Lower lobe of right lung (tissue), 2 donors: ENCODE data around the gene TRAM2. TPM values are rescaled to one million over a fixed set of nuclear protein-coding genes. Genes with fewer than 3 reads are reported as not detected.

Experiments
- ATAC-seq, 2 donors: fragments of 200-7000 bp; cut with Tn5 transposase; one replicate each; pipeline ENCODE4 v1.9.1; 2020 to 2022; ENCODE audit warnings: mild to moderate bottlenecking in 2 of 2, moderate library complexity in 2 of 2
- DNase-seq: peaks from one replicate; pipeline ENCODE4 v3.0.0-alpha.2; 2020
- H3K27ac ChIP-seq: fragments of 200-600 bp; one replicate; pipeline ENCODE4 v1.8.0; 2022
- H3K27me3 ChIP-seq: fragments of 200-600 bp; one replicate; pipeline ENCODE4 v1.8.0; 2022; ENCODE audit warnings: low read depth
- H3K36me3 ChIP-seq: fragments of 200-600 bp; one replicate; pipeline ENCODE4 v1.8.0; 2022; ENCODE audit warnings: mild to moderate bottlenecking
- H3K4me1 ChIP-seq: fragments of 200-600 bp; one replicate; pipeline ENCODE4 v1.8.0; 2022
- H3K4me3 ChIP-seq: fragments of 200-600 bp; one replicate; pipeline ENCODE4 v1.8.0; 2022; ENCODE audit warnings: mild to moderate bottlenecking
- H3K9me3 ChIP-seq: fragments of 200-600 bp; one replicate; pipeline ENCODE4 v1.8.0; 2022
- intact Hi-C: fragments of 100-400 bp; cut with DNase I; formaldehyde crosslinking; loops from one replicate; pipeline ENCODE4 v1.11.0; 2022
- total RNA-seq: library from RNA; stranded (reverse); fragmentation: NEBNext Ultra II Directional; extraction: Animal tissue kit (Norgen Biotek cat#: 25700); gene quantifications from one replicate; pipeline ENCODE4 v1.2.1, GENCODE V29; 2021
- TF ChIP-seq, protein P1 (sequence below): fragments of 200-600 bp; IDR thresholded peaks from one replicate; pipeline ENCODE4 v1.8.0; 2022; ENCODE audit warnings: antibody characterized with exemption, mild to moderate bottlenecking
- donor health status: DM: no; HTN: yes; CAD: no; lungs with severe emphysema.

The TRAM2 gene
- total RNA-seq, 1 donor from 2014 or later: 21.9 TPM

DNA sequence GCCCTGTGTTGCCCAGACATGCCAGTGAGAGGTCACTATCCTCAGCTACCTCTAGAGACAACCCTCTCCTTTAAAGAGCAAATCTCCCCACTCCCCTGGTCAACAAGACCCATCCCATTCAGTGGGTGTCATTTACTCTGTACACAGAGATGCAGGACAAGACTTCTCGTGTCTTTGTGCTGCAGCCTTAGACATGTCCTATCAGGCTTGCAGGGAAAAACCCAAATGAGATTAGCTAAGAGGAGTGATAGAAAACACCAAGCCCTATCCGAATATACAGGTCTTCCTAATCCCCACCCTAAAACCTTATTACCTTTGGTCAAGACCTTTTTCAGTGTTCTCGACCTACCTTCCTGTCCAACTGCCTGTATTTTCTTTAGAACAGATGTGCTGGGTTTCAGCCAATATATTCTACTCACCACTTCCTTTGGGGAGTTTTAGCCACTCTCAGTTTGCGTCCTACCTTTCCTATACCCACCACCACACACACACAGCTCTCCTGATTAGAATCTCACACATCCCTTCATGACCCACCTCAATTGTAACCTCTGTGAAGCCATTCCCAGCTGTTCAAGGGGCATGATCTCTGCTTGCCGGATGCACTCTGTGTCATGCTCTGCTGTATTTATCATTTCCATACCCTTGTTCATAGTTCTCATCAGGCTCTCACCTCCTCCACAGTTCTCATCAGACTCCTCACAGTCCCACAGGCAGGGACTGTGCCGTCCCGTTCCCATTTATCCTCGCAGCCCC is 39.7 kb downstream of the TRAM2 start:
- Histone ChIP-seq H3K4me3 (no peak overlapping the region), H3K9me3 (no peaks in the 10 kb centered on the region), H3K27me3 (no peaks in the 10 kb centered on the region), H3K27ac (no peak overlapping the region), H3K4me1 (peaks cover 32% of the 10 kb centered on the region), H3K36me3 (peaks cover 10% of the 10 kb centered on the region)
- DNase-seq: no peak
- TF ChIP-seq, protein P1, sequence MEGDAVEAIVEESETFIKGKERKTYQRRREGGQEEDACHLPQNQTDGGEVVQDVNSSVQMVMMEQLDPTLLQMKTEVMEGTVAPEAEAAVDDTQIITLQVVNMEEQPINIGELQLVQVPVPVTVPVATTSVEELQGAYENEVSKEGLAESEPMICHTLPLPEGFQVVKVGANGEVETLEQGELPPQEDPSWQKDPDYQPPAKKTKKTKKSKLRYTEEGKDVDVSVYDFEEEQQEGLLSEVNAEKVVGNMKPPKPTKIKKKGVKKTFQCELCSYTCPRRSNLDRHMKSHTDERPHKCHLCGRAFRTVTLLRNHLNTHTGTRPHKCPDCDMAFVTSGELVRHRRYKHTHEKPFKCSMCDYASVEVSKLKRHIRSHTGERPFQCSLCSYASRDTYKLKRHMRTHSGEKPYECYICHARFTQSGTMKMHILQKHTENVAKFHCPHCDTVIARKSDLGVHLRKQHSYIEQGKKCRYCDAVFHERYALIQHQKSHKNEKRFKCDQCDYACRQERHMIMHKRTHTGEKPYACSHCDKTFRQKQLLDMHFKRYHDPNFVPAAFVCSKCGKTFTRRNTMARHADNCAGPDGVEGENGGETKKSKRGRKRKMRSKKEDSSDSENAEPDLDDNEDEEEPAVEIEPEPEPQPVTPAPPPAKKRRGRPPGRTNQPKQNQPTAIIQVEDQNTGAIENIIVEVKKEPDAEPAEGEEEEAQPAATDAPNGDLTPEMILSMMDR: no peak
- intact Hi-C loops: no loop called here
- peak in 1 of 2 donors; percentile 8 for ATAC-seq

DNA sequence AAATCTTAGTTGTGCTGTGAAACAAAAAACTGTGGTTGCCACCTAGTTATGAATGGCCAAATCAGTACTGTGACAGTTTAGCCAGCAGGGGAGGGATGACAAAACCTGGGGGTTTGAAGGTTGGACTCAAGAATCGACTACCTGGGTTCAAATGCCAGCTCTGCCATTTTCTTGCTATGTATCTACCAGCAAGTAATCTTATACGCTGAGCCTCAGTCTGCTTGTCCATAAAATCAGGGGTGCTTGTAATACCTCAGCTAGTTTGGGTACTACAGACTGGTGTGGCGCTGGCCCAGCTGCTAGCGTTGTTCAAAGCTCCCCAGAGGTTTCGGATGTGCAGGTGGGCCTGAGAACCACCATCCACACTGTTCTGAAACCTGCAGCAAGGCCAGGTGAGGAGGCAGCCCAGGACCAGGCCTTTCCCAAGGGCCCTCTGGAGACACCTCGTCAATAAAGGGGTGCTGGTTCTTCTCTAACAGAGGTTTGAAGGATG is 40.4 kb downstream of the TRAM2 start:
- Histone ChIP-seq H3K4me1 (peaks cover 36% of the 10 kb centered on the region), H3K36me3 (peaks cover 10% of the 10 kb centered on the region), H3K4me3 (no peak overlapping the region), H3K27ac (no peak overlapping the region), H3K9me3 (no peaks in the 10 kb centered on the region), H3K27me3 (no peaks in the 10 kb centered on the region)
- peak in 1 of 2 donors; percentile 20 for ATAC-seq
- intact Hi-C loops: no loop called here
- TF ChIP-seq, protein P1: no peak
- DNase-seq: no peak

DNA sequence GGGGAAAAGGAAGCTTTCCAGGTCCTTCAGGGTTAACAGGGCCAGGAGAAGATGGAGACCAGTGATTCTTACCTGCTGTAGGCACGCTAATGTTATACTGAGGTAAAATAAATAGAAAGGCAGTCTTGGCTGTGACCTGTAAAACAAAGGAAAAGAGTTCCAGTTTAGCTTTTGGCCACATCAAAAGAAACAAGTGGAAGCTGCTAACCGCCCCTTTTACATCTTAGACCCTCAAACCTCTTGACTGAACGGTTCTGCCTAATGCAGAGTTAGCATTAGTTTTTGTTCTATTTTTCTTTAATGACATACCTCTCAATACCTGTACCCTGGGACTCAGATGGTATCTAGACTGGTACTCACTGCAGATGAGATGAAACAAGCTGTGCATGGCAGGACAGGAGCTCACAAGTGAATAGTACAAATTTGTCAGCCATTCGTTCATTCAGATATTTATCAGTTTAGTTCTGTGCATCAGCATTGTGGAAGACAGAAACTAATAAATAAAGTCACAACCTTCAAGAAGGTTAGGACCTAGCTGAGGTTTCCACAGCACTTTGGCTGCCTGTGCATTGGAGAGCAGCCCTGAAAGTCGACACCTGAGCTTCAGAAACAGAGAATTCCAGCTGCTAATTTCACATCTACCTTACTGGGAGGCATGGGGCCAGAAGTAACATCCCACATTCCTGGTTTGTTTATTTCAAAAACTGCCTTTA is 41.0 kb downstream of the TRAM2 start:
- no peak for DNase-seq
- intact Hi-C loops: no loop called here
- H3K9me3 ChIP-seq: no peaks in the 10 kb centered on the region
- TF ChIP-seq, protein P1: no peak
- H3K27me3 ChIP-seq: no peaks in the 10 kb centered on the region
- ATAC-seq: no peak
- peaks cover 10% of the 10 kb centered on the region for H3K36me3 ChIP-seq
- no peak overlapping the region for H3K27ac ChIP-seq
- H3K4me3 ChIP-seq: no peak overlapping the region
- peaks cover 36% of the 10 kb centered on the region for H3K4me1 ChIP-seq

DNA sequence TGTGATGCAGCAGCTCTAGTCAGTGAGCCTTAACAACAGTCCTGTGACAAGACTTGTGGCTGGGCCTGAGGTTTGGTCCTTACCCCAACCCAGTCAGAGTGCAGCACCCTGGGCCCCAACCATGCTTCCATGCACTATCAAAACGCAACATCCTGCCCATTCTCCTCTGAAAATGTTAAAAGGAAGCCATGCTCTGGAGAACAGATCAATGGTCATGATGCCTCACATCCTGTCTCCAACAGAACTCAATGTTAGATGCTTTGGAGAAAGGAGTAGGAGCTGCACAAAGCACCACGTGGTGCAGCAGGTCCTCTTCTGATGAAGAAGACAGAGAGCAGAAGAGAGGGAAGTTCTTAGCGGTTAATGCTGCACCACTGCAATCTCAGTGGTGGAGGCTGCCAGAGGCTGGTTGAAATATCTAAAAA is 41.9 kb downstream of the TRAM2 start:
- Histone ChIP-seq H3K4me3 (no peak overlapping the region), H3K36me3 (peaks cover 10% of the 10 kb centered on the region), H3K4me1 (peaks cover 33% of the 10 kb centered on the region), H3K27me3 (no peaks in the 10 kb centered on the region), H3K27ac (no peak overlapping the region), H3K9me3 (no peaks in the 10 kb centered on the region)
- ATAC-seq: no peak
- TF ChIP-seq, protein P1: no peak
- DNase-seq: no peak
- intact Hi-C loops: no loop called here

DNA sequence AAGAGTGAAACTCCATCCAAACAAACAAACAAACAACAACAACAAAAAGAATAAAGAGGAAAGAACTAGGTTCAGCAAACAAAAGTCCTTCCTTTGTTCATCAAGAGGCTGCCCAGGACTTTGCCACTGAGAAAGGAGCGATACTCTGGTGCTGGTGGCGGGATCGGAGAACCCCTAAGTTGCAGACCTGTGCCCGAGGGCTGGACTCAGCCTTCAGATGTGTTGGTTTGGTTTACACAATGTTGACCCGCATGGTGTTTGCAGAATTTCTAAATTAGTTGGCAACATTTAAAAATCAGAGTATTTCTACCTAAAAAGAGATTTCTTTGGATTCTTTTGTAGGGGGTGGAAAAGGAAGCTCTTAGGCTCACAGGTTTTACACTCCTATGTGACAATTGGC is 42.5 kb downstream of the TRAM2 start:
- intact Hi-C loops: no loop called here
- TF ChIP-seq, protein P1: no peak

More for the DNA sequence above, 42.5 kb downstream of the TRAM2 start:
- H3K4me3 ChIP-seq: no peak overlapping the region
- peaks cover 10% of the 10 kb centered on the region for H3K36me3 ChIP-seq
- no peaks in the 10 kb centered on the region for H3K27me3 ChIP-seq
- DNase-seq: no peak
- ATAC-seq: no peak
- H3K9me3 ChIP-seq: no peaks in the 10 kb centered on the region
- no peak overlapping the region for H3K27ac ChIP-seq
- peaks cover 27% of the 10 kb centered on the region for H3K4me1 ChIP-seq
